HepG2 (cell line): ENCODE measurements around the gene SDK1.

ENCODE experiments used
- CBX2 ChIP-seq, 2 experiments: fragments of 200-600 bp in 1 of 2; sonication (generic); formaldehyde crosslinking in 1 of 2; IDR thresholded peaks; 2 replicates each; pipeline versions ENCODE4 v1.7.0 to v1.8.1; 2018 to 2022; ENCODE audit warnings: low read depth in 2 of 2, low read length in 1 of 2, mild to moderate bottlenecking in 1 of 2, missing genetic modification reagents in 1 of 2
- POLR2A ChIP-seq, 2 experiments: IDR thresholded peaks; 2 replicates each; pipeline ENCODE4 v1.6.1; 2011; ENCODE audit warnings: low read depth in 2 of 2, low read length in 2 of 2, mild to moderate bottlenecking in 1 of 2, moderate library complexity in 1 of 2; ENCODE audit not compliant: insufficient read depth in 1 of 2
- POLR2AphosphoS5 ChIP-seq: IDR thresholded peaks from 2 replicates; pipeline ENCODE4 v1.6.1; 2012; ENCODE audit warnings: low read depth, low read length
- RAD21 ChIP-seq: fragments of 450-650 bp; formaldehyde crosslinking; IDR thresholded peaks from 2 replicates; pipeline ENCODE4 v1.5.0; 2020; ENCODE audit warnings: mild to moderate bottlenecking
- REST ChIP-seq, 2 experiments: IDR thresholded peaks; 2 replicates each; pipeline ENCODE4 v1.6.1; 2011 to 2012; ENCODE audit warnings: low read length in 2 of 2, borderline replicate concordance in 1 of 2, low read depth in 1 of 2, mild to moderate bottlenecking in 1 of 2, moderate library complexity in 1 of 2
- ZFX ChIP-seq: sonication (generic); formaldehyde crosslinking; IDR thresholded peaks from 2 replicates; pipeline ENCODE4 v1.4.0; 2020; ENCODE audit warnings: mild to moderate bottlenecking, low read depth, missing genetic modification reagents, moderate library complexity
- ZNF878 ChIP-seq: sonication (generic); formaldehyde crosslinking; IDR thresholded peaks from 2 replicates; pipeline ENCODE4 v1.8.1; 2023; ENCODE audit warnings: mild to moderate bottlenecking, missing genetic modification reagents, moderate library complexity
- TF ChIP-seq, protein P1 (sequence below): sonication (generic); formaldehyde crosslinking; IDR thresholded peaks from 2 replicates; pipeline ENCODE4 v1.4.0; 2020; ENCODE audit warnings: missing genetic modification reagents

- TF ChIP-seq REST (IDR thresholded peaks at IDR 0.05; ENCODE audit: borderline replicate concordance in 1 of 2, low read depth in 1 of 2, low read length in 2 of 2) (no peak), RAD21 (CRISPR knock-in tag) (no peak), POLR2AphosphoS5 (no peak), POLR2A (IDR thresholded peaks at IDR 0.05; ENCODE audit: insufficient read depth in 1 of 2, low read depth in 2 of 2, low read length in 2 of 2) (no peak), CBX2 (IDR thresholded peaks at IDR 0.05; ENCODE audit: low read depth, low read length) (no peak), CBX2 (CRISPR knock-in tag; IDR thresholded peaks at IDR 0.05; ENCODE audit: low read depth) (no peak), ZNF878 (no peak), ZFX (no peak)
- TF ChIP-seq, protein P1, sequence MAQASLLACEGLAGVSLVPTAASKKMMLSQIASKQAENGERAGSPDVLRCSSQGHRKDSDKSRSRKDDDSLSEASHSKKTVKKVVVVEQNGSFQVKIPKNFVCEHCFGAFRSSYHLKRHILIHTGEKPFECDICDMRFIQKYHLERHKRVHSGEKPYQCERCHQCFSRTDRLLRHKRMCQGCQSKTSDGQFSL (CRISPR knock-in tag): no peak
These were observed 194.9 kb downstream of the SDK1 start for GRCh38 chr7:3495954-3496353.
